Psoas muscle (tissue), 8 donors: ENCODE results near the gene IFNL2. TPM values are rescaled to one million over a fixed set of nuclear protein-coding genes. Genes with fewer than 3 reads are reported as not detected.

Experiments used
- ATAC-seq, 4 donors: fragments of 200-7000 bp; cut with Tn5 transposase; one replicate each; pipeline ENCODE4 v1.9.1; 2020; ENCODE audit warnings: moderate library complexity in 3 of 4, mild to moderate bottlenecking in 2 of 4
- DNase-seq, 2 donors: peaks; one replicate each; pipeline ENCODE4 v3.0.0-alpha.2; 2020
- H3K27ac ChIP-seq: fragments of 200-600 bp; one replicate; pipeline ENCODE4 v1.8.0; 2022
- H3K27me3 ChIP-seq, 3 donors: fragments of 200-600 bp in 1 of 3; one replicate each; pipeline versions ENCODE4 v1.6.1 to v1.8.0; 2013 to 2022; ENCODE audit warnings: low read length in 2 of 3, mild to moderate bottlenecking in 2 of 3, moderate library complexity in 1 of 3; ENCODE audit not compliant: insufficient read depth in 3 of 3
- H3K36me3 ChIP-seq, 2 donors: fragments of 200-600 bp in 1 of 2; one replicate each; pipeline versions ENCODE4 v1.6.1 to v1.8.0; 2013 to 2022; ENCODE audit warnings: low read depth in 1 of 2, mild to moderate bottlenecking in 1 of 2, moderate library complexity in 1 of 2; ENCODE audit not compliant: insufficient read depth in 1 of 2
- H3K4me1 ChIP-seq: fragments of 200-600 bp; one replicate; pipeline ENCODE4 v1.8.0; 2022
- H3K4me3 ChIP-seq: fragments of 200-600 bp; one replicate; pipeline ENCODE4 v1.8.0; 2022; ENCODE audit warnings: mild to moderate bottlenecking
- H3K9me3 ChIP-seq: fragments of 200-600 bp; one replicate; pipeline ENCODE4 v1.8.0; 2022
- CTCF ChIP-seq: fragments of 200-600 bp; IDR thresholded peaks from one replicate; pipeline ENCODE4 v1.8.0; 2022; ENCODE audit warnings: antibody characterized with exemption
- WGBS, 3 donors: extraction: QIAGEN DNeasy Blood & Tissue Kit; methylation state at CpG; one replicate each; pipeline versions ENCODE4 v1.1.6 to v1.1.7; 2013; 5-methylcytosine and 5-hydroxymethylcytosine counted together
- intact Hi-C, 2 donors: fragments of 100-400 bp; cut with DNase I; formaldehyde crosslinking; loops; one replicate each; pipeline versions ENCODE4 v1.11.0 to v1.14.2; 2022
- polyA plus RNA-seq, 3 donors: library from polyadenylated mRNA; stranded (reverse); fragments of 200-250 nt; gene quantifications; one replicate each; pipeline ENCODE4 v1.2.3, GENCODE V29; 2013
- total RNA-seq, 4 donors: library from RNA; stranded (reverse); fragmentation: NEBNext Ultra II Directional in 2 of 4; extraction: Animal tissue kit (Norgen Biotek cat#: 25700) in 2 of 4; gene quantifications; one replicate each; pipeline versions ENCODE4 v1.2.1 to v1.2.4, GENCODE V29; 2021 to 2023
- donor health status: healthy with polysubstance abuse.
- donor health status: DM: no; HTN: no; CAD: no; lungs with moderate emphysema.
- donor health status: Bipolar disorder and iron deficiency.
- donor health status: healthy.
- donor health status: DM: yes; HTN: yes; CAD: no.
- donor health status: DM: no; HTN: no; CAD: no.
- donor health status: DM: no; HTN: no; CAD: no.
- donor health status: DM: yes; HTN: yes; CAD: no.

IFNL2 gene
- total and polyA plus RNA-seq, 7 donors: not detected

- WGBS, 3 donors: 56 to 79% (median 78%) methylated on average over 3 of the region's 3 CpGs
- ATAC-seq (no peak), DNase-seq (no peak)
- H3K36me3 ChIP-seq: no peaks in the 10 kb centered on the region
- no peak overlapping the region for H3K27ac ChIP-seq
- no peak overlapping the region for H3K4me3 ChIP-seq
- intact Hi-C loops: no loop called here
- H3K4me1 ChIP-seq: no peaks in the 10 kb centered on the region
- TF ChIP-seq CTCF: no peak
- H3K9me3 ChIP-seq: no peaks in the 10 kb centered on the region
- peaks cover 0 to 63% (median 23%) of the 10 kb centered on the region in 3 donors for H3K27me3 ChIP-seq
These were observed 6.5 kb upstream of the IFNL2 start for GRCh38 chr19:39261704-39262103.

GRCh38 chr19:39262496-39262895 is 5.7 kb upstream of the IFNL2 start:
- peaks cover 0 to 66% (median 25%) of the 10 kb centered on the region in 3 donors for H3K27me3 ChIP-seq
- H3K9me3 ChIP-seq: no peaks in the 10 kb centered on the region
- TF ChIP-seq CTCF: no peak
- H3K36me3 ChIP-seq: no peaks in the 10 kb centered on the region
- no peak for DNase-seq
- WGBS, 3 donors: 77 to 83% (median 81%) methylated on average over 4 of the region's 4 CpGs
- no peaks in the 10 kb centered on the region for H3K4me1 ChIP-seq
- no peak overlapping the region for H3K27ac ChIP-seq
- ATAC-seq: no peak
- intact Hi-C loops: no loop called here
- no peak overlapping the region for H3K4me3 ChIP-seq

- H3K9me3 ChIP-seq: no peaks in the 10 kb centered on the region
- no peak overlapping the region for H3K4me3 ChIP-seq
- H3K4me1 ChIP-seq: no peaks in the 10 kb centered on the region
- no peaks in the 10 kb centered on the region for H3K36me3 ChIP-seq
- intact Hi-C loops: no loop called here
- ATAC-seq (no peak), DNase-seq (no peak)
- no peak for TF ChIP-seq CTCF
- peaks cover 0 to 66% (median 25%) of the 10 kb centered on the region in 3 donors for H3K27me3 ChIP-seq
- H3K27ac ChIP-seq: no peak overlapping the region
- WGBS, 3 donors: 3 to 9% (median 7%) methylated on average over 16 to 17 of the region's 17 CpGs
These were observed 4.3 kb upstream of the IFNL2 start for GRCh38 chr19:39263912-39264305.

GRCh38 chr19:39264306-39265290 is 3.6 kb upstream of the IFNL2 start:
- Histone ChIP-seq H3K4me3 (no peak overlapping the region), H3K27me3 (peaks cover 0 to 65% (median 25%) of the 10 kb centered on the region in 3 donors), H3K9me3 (no peaks in the 10 kb centered on the region), H3K36me3 (no peaks in the 10 kb centered on the region), H3K4me1 (no peaks in the 10 kb centered on the region), H3K27ac (no peak overlapping the region)
- DNase-seq: no peak
- intact Hi-C loops: no loop called here
- 2% methylated on average over 78 to 102 of the region's 102 CpGs for WGBS, 3 donors
- no peak for ATAC-seq
- TF ChIP-seq CTCF: no peak
